Rectal smooth muscle tissue (tissue), 1 donor: ENCODE measurements around the gene SPSB3.

Experiments used
- H3K27ac ChIP-seq: one replicate; pipeline ENCODE4 v1.7.0; 2013; ENCODE audit warnings: low read depth, low read length, inconsistent platforms
- H3K27me3 ChIP-seq: one replicate; pipeline ENCODE4 v1.7.0; 2013; ENCODE audit warnings: low read length; ENCODE audit not compliant: control insufficient read depth, insufficient read depth
- H3K36me3 ChIP-seq: one replicate; pipeline ENCODE4 v1.7.0; 2013; ENCODE audit warnings: low read length; ENCODE audit not compliant: control insufficient read depth, insufficient read depth
- H3K4me1 ChIP-seq: one replicate; pipeline ENCODE4 v1.7.0; 2013; ENCODE audit warnings: low read length; ENCODE audit not compliant: control insufficient read depth, insufficient read depth
- H3K4me3 ChIP-seq: one replicate; pipeline ENCODE4 v1.7.0; 2013; ENCODE audit warnings: low read length
- H3K9ac ChIP-seq: one replicate; pipeline ENCODE4 v1.7.0; 2013; ENCODE audit warnings: low read length

Gene SPSB3

DNA sequence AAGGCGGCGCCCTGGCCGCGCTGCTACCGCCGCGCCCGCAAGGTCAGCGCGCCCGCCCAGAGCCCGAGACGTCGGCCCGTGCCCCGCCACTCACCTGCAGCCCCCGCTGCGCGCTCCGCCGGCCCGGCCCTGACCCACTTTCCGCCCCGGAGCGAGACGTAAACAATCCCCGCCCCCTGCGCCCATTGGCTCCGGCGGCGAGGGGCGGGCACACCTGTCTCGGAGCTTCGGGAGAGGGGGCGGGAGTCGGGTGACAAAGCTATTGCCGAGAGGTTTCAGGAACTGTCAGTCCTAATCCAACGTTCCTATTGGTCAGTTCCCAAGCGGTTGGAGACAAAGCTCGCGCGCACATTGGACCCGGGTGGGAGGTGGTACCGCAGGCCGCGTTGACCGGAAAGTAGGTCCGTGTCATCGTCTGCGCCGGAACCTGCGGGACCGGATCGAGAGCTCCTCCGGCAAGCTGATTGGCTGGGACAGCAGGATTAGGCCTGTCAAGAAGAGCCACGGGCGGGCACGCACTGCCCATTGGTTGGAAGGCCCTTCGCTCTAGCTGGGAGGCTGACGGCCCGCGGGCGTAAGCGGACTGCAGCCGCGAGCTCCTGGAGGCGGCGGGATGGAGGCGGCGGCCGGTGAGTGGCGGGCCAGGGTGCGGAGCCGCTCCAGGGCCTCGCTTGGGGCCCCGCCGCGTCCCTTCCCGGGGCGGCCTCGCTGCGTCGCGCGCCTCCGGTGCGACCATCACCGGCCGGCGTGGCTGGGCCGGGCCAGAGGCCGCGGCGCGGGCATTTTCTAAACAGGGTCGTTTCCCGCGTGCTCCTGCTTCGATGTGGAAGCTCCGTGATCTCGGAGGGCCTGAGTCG is at the start of gene SPSB3, which contains the start of gene NUBP2:
Gene SPSB3, minus strand, starts transcription at position 164 of the 857 bp plus-strand sequence. CDS start 1,088 bp downstream, outside the sequence.
Gene NUBP2, plus strand, starts transcription at position 553 of the 857 bp plus-strand sequence. Its CDS starts 61 bp downstream, at position 614.
- Histone ChIP-seq H3K36me3 (peaks cover 14% of the 10 kb centered on the region), H3K4me1 (peaks cover 12% of the 10 kb centered on the region)

DNA sequence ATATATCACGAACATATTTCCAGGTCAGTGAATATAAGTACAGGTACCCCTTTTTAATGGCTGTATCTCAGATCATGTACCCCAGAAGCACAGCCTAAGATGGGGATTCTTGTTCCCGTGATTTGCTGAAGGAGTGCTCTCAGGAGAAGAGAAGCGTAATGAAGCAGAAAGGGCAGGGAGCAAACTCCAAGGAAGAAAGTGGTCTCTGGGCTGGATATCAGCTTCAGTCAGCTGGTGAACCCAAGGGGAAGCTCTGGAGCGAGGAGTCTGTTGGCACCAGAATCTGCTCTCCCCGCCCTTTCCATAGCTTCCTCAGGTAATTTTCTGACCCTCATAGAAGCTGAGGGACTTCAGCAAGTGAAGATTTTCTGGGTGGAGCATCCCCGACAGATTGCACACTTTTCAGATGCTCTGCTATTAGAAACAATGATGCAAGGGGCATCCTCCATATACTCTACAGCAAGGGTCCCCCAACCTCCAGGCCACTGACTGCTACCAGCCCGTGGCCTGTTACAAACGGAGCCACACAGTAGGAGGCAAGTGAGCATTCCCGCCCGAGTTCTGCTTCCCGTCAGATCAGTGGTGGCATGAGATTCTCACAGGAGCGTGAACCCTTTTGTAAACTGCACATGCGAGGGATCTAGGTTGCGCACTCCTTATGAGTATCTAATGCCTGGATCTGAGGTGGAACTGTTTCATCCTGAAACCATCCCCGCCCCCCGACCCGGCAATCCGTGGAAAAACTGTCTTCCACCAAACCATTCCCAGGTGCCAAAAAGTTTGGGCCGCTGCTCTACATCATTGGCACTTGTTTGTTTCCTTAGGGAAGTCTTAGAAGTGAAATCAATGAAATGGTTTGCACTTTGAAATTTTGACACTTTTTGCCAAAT is 49.1 kb upstream of the SPSB3 start:
- H3K27me3 ChIP-seq, result no peaks in the 10 kb centered on the region
- H3K9ac ChIP-seq, result no peak overlapping the region
- H3K4me3 ChIP-seq, result no peak overlapping the region
- H3K27ac ChIP-seq, result no peak overlapping the region
- H3K36me3 ChIP-seq, result peaks cover 5% of the 10 kb centered on the region
- peaks cover 8% of the 10 kb centered on the region for H3K4me1 ChIP-seq

More for the DNA sequence above, at the start of gene SPSB3, which contains the start of gene NUBP2:
- Histone ChIP-seq H3K27me3 (no peaks in the 10 kb centered on the region), H3K27ac (peak within 1 kb of the TSS; percentile 80), H3K4me3 (peak within 1 kb of the TSS; percentile 93), H3K9ac (peak within 1 kb of the TSS; percentile 62)

DNA sequence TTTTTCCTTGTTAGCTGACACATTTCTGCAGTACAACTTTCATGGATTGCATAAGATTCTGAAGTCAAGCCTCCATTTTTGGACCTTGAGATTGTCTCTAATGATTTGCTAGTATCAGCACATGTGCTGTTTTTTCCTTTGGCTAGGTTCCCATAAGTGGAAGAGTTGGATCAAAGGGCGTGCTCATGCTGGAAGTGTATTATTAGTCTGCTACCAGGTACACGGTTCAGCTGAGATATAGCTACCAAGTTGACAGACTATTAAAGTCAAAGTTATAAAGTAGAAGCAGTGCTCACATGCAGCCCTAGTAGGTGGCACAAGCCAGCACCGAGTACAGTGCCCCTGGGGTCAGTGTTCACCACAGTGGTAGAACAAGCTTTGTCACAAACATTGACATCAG is 47.8 kb upstream of the SPSB3 start:
- Histone ChIP-seq H3K4me1 (peaks cover 14% of the 10 kb centered on the region), H3K4me3 (no peak overlapping the region), H3K9ac (no peak overlapping the region), H3K27ac (no peak overlapping the region), H3K36me3 (peaks cover 5% of the 10 kb centered on the region), H3K27me3 (no peaks in the 10 kb centered on the region)

DNA sequence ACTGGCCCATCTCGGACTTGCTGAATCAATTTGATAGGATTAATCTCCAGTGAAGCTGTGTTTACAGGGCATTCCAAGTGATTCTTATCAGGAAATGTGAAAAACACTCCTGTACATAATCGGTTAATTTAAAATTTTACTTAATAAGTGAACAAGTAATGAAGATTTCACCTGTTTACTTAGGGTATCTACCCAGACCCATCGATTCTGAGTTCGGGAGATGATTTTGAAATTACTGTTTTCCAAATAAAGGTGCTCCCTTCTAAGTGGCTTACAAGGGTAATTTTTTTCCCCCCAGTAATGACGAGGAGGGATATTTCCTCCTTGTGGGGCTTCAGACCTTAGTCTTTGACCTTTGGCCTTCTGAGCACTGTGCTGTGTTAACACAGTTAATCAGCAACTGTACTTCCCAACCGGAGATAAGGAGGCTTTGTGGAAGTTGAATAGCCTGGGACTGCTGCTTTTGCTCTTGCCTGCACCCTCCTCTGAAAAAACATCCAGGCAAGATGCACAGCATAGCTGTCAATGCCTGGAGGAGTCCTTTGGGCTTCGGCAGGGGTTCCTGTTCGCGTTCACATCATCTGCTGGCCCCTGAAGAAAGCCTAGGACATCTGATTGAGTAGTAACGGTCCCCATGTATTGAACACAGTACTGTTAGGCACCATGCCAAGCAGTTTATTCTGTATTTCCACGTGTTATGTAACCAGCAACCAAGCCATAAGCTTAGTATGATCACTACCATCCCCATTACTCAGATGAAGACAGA is 46.5 kb upstream of the SPSB3 start:
- Histone ChIP-seq H3K27me3 (no peaks in the 10 kb centered on the region), H3K27ac (no peak overlapping the region), H3K9ac (no peak overlapping the region), H3K4me3 (peak overlapping the region; percentile 100), H3K36me3 (peaks cover 5% of the 10 kb centered on the region), H3K4me1 (peaks cover 16% of the 10 kb centered on the region)

DNA sequence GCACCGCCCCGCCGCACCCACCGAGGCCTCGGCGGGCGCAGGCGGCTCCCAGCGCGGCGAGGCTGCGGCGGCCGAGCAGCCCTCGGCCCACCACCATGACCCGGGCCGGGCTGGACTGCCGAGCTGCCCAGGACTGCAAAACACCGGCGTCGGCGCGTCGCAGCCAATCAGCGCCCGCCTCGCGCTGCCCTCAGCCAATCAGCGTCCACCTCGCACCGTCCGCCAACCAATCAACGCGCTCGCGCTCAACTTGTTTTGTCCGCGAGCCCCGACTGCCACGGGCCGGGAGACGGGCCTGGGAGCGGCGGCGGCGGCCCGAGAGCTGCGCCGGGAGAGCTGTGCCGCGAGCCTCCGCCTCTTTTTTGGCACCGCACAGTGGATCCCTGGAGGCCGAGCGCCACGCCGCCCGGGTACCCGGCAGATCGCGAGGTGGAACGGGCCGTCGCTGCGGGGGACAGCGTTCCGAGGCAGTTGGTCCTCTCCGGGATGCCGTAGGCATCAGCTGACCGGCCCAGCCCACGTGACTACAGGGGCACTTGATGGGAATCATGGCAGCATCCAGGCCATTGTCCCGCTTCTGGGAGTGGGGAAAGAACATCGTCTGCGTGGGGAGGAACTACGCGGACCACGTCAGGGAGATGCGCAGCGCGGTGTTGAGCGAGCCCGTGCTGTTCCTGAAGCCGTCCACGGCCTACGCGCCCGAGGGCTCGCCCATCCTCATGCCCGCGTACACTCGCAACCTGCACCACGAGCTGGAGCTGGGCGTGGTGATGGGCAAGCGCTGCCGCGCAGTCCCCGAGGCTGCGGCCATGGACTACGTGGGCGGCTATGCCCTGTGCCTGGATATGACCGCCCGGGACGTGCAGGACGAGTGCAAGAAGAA is 44.6 kb upstream of the SPSB3 start, which contains the start of the genes FAHD1 and HAGH:
Gene FAHD1, plus strand, starts transcription at position 516 of the 883 bp plus-strand sequence. Its CDS starts 33 bp downstream, at position 549.
Gene HAGH, minus strand, starts transcription at position 135 of the 883 bp plus-strand sequence. Its CDS starts 38 bp downstream, at position 97.
- Histone ChIP-seq H3K4me3 (peak within 1 kb of the TSS; percentile 100), H3K4me1 (peaks cover 16% of the 10 kb centered on the region), H3K9ac (peak within 1 kb of the TSS; percentile 91), H3K27me3 (no peaks in the 10 kb centered on the region), H3K36me3 (peaks cover 6% of the 10 kb centered on the region), H3K27ac (peak within 1 kb of the TSS; percentile 80)

DNA sequence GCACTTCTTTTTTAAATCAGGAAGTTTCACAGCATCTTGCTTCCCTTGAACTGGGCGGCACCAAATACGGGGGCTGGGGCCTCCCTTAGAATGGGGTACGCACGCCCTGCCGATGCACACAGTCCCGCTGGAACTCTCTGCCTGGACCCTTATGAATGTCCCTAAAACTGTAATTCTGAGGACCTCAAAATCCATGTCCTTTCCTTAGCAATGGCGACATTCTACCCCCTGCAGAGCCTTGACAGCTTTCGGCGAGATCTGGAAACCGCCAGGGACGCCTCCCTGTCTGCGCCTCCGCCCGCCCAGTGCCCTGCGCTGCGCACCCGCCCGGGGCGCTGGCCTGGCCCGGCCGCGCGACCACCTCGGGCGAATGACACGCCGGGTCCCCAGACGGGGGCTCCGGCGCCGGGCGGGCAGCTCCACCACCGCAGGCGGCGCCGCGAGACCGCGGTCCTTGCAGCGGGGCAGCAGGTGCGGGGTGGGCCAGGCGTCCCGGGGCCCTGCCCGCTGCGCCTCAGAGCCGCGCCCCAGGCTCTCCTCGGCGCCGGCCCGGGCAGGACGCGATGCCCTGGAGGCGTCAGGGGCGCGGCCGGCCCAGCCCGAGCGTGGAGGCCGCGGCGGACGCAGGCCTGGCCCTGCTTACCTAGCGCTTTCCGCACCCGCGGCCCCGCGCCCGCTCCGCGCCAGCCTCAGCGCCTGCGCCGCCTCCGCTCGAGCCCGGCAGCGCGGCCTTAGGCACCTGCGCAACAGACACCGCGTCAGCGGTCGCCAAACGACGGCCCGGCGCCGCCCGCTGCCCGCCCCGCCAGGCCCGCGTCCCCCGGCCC is 43.7 kb upstream of the SPSB3 start:
- H3K9ac ChIP-seq, result peak overlapping the region; percentile 47
- H3K27me3 ChIP-seq, result no peaks in the 10 kb centered on the region
- peak overlapping the region; percentile 74 for H3K27ac ChIP-seq
- peaks cover 6% of the 10 kb centered on the region for H3K36me3 ChIP-seq
- H3K4me3 ChIP-seq, result peak overlapping the region; percentile 87
- peaks cover 16% of the 10 kb centered on the region for H3K4me1 ChIP-seq

DNA sequence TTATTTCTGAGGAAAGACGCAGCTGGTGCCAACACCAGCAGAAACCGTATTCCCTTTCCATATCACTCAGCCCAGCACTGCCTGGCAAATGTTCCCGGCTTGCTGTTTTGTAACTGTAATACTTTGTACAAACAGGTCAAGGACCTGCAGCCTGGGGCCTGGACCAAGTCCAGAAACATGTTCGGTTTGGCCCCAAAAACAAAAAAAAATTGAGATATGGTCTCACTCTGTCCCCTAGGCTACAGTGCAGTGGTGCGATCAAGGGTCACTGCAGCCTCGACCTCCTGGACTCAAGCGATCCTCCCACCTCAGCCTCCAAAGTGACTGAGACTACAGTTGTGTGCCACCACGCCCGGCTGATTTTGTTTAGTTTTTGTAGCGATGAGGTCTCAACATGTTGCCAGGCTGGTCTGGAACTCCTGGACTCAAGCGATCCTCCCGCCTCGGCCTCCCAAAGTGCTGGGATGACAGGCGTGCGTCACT is 43.1 kb upstream of the SPSB3 start:
- Histone ChIP-seq H3K27me3 (no peaks in the 10 kb centered on the region), H3K27ac (peak overlapping the region; percentile 74), H3K4me1 (peaks cover 16% of the 10 kb centered on the region), H3K9ac (no peak overlapping the region), H3K4me3 (peak overlapping the region; percentile 87), H3K36me3 (peaks cover 6% of the 10 kb centered on the region)

DNA sequence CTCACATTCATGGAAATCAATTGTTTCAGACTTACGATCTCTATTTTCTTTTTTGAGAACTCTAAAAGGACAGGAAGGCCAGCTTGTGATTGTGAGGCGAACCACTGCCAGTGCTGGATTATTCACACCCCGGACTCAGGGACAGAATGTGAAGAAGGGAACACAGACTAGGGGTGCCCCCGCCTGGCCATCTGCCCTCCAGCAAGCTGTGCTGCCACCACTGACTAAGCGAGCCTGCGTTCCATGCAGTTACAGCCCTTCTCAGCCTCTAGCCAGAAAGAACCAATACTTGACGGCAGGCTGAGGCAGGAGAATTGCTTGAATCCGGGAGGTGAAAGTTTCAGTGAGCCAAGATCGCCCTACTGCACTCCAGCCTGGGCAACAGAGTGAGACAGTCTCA is 41.5 kb upstream of the SPSB3 start:
- Histone ChIP-seq H3K4me3 (no peak overlapping the region), H3K27me3 (no peaks in the 10 kb centered on the region), H3K4me1 (peaks cover 11% of the 10 kb centered on the region), H3K27ac (no peak overlapping the region), H3K36me3 (peaks cover 7% of the 10 kb centered on the region), H3K9ac (no peak overlapping the region)

DNA sequence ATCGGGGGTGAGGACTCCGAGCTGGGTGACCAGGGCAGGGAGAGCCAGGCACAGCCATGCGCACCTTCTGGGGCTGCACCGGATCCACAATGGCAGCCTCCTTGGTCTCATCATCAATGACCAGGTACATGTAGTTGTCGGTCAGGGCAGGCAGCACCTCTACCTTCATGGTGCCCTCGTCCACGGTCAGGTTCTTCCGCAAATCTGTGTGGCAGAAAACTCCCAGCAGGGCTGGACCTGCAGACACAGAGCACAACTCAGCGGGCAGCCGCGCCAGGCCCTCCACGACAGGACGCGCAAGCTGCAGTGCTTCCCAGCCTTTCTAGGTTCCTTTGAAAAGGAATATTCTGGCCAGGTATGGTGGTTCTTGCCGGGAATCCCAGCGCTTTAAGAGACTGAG is 40.4 kb upstream of the SPSB3 start:
- Histone ChIP-seq H3K27ac (no peak overlapping the region), H3K4me3 (no peak overlapping the region), H3K4me1 (peaks cover 10% of the 10 kb centered on the region), H3K36me3 (peaks cover 16% of the 10 kb centered on the region), H3K27me3 (no peaks in the 10 kb centered on the region), H3K9ac (no peak overlapping the region)

DNA sequence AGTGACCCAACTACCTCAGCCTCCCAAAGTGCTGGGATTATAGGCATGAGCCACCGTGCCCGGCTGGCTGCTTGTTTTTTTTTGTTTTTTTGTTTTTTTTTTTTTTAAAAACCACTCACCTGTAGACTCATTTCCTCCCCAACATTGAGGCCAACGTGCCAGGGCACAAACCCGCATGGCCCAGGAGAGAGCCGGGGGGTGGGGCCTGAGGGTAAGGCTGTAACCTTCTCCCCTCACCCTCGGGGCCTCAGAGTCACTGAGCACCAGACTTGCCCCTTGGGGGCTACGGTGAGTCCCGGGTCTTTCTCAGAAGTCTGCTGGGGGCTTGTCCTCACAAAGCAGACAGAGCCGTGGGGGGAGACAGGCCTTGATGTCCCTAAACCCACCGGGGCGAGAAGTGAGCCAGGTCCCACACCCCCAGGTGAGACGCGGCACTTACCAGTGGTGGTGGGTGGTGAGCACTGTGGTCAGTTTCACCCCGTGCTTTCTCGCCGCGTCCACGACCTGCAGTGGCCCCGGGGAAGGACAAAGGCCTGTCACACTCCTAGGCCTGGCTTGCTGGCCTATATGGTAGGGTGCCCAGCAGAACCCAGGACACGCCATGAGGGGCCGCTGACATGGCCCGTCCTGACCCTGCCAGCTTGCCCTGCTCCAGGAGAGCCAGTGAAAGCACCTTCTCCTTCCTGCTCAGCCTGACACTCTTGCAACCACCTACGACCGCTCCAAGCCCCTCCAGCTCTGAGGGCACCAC is 39.7 kb upstream of the SPSB3 start:
- Histone ChIP-seq H3K27me3 (no peaks in the 10 kb centered on the region), H3K4me3 (no peak overlapping the region), H3K36me3 (peaks cover 23% of the 10 kb centered on the region), H3K27ac (no peak overlapping the region), H3K4me1 (peaks cover 8% of the 10 kb centered on the region), H3K9ac (no peak overlapping the region)
